ENCODE results near the gene DRP2. TPM values are rescaled to one million over a fixed set of nuclear protein-coding genes. Genes with fewer than 3 reads are reported as not detected.

Gene DRP2
- total RNA-seq, 1 donor from 2014 or later, result 1.6 TPM

DNA sequence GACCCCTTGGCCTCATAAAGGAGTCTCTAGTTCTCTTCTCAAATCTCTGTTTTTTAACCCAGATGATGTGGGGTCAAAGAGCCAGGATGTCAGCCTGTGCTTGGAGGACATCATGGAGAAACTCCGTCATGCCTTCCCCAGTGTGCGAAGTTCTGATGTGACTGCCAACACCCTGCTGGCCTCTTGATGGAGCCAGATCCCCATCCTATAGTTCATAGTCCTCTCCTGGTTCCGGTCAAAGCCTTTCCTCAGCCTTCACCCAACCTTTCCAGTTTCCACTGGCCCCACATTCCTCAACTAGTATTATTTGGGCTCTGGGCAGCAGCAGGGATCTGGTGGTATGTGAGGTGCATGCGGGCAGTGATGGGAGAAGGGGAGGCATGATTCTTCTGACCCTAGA, 40.8 kb downstream of the DRP2 start:
- peak; percentile 22 for DNase-seq (ENCODE audit: low spot score)
- TF ChIP-seq, protein P1, sequence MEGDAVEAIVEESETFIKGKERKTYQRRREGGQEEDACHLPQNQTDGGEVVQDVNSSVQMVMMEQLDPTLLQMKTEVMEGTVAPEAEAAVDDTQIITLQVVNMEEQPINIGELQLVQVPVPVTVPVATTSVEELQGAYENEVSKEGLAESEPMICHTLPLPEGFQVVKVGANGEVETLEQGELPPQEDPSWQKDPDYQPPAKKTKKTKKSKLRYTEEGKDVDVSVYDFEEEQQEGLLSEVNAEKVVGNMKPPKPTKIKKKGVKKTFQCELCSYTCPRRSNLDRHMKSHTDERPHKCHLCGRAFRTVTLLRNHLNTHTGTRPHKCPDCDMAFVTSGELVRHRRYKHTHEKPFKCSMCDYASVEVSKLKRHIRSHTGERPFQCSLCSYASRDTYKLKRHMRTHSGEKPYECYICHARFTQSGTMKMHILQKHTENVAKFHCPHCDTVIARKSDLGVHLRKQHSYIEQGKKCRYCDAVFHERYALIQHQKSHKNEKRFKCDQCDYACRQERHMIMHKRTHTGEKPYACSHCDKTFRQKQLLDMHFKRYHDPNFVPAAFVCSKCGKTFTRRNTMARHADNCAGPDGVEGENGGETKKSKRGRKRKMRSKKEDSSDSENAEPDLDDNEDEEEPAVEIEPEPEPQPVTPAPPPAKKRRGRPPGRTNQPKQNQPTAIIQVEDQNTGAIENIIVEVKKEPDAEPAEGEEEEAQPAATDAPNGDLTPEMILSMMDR (IDR thresholded peaks at IDR 0.05; ENCODE audit: unreplicated experiment), result no peak
- Mint-ChIP-seq H3K27ac (ENCODE audit: unreplicated experiment) (no peak overlapping the region), H3K27me3 (ENCODE audit: unreplicated experiment) (peaks cover 4% of the 10 kb centered on the region), H3K4me3 (ENCODE audit: unreplicated experiment) (no peak overlapping the region), H3K36me3 (ENCODE audit: low read depth, unreplicated experiment) (no peaks in the 10 kb centered on the region), H3K4me1 (ENCODE audit: unreplicated experiment) (peaks cover 23% of the 10 kb centered on the region), H3K9me3 (ENCODE audit: unreplicated experiment) (no peaks in the 10 kb centered on the region)

DNA sequence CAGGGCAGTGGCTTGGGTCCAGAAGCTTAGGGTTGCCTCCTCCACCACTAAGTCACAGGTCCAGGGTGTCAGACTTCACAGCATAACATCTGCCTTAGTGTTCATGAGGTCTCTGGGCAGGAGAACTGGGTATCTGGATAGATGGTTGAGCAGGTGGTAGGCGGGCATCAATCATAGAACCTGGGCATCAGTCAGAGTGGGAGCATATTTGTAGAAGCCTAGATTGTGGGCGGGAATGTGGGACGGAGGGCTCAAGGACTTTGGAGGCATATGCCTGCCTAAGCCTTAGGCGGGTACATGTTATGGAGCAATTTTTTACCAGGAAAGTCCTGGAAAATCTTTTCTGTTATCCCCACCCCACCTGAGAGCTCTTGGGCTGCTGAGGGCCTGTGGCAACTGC, 43.0 kb downstream of the DRP2 start:
- peak overlapping the region; percentile 42 for H3K27ac Mint-ChIP-seq (ENCODE audit: unreplicated experiment)
- peaks cover 20% of the 10 kb centered on the region for H3K4me1 Mint-ChIP-seq (ENCODE audit: unreplicated experiment)
- DNase-seq (ENCODE audit: low spot score), result no peak
- H3K9me3 Mint-ChIP-seq (ENCODE audit: unreplicated experiment), result no peaks in the 10 kb centered on the region
- H3K36me3 Mint-ChIP-seq (ENCODE audit: low read depth, unreplicated experiment), result no peaks in the 10 kb centered on the region
- TF ChIP-seq, protein P1 (IDR thresholded peaks at IDR 0.05; ENCODE audit: unreplicated experiment), result no peak
- H3K4me3 Mint-ChIP-seq (ENCODE audit: unreplicated experiment), result no peak overlapping the region
- peaks cover 4% of the 10 kb centered on the region for H3K27me3 Mint-ChIP-seq (ENCODE audit: unreplicated experiment)

DNA sequence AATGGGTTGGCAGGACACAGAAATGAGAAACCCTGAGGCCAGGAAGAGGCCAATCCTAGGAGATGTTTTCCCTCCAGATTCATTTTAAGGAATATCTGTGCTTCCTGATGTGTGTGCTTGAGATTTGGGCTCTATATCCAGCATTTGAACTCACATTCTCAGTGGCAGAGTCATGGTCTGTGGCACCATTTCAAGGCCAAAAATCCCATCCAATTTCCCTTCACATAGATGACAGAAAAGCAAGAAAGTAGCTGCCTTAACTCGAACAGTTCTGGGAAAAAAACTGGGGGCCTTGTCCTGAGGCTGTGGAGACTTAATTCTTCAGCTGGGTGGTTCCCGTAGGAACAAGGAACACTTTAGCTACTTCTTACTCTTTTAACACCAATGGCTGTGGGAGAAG, 44.2 kb downstream of the DRP2 start:
- peaks cover 4% of the 10 kb centered on the region for H3K27me3 Mint-ChIP-seq (ENCODE audit: unreplicated experiment)
- peaks cover 17% of the 10 kb centered on the region for H3K4me1 Mint-ChIP-seq (ENCODE audit: unreplicated experiment)
- H3K36me3 Mint-ChIP-seq (ENCODE audit: low read depth, unreplicated experiment), result no peaks in the 10 kb centered on the region
- DNase-seq (ENCODE audit: low spot score), result no peak
- H3K27ac Mint-ChIP-seq (ENCODE audit: unreplicated experiment), result no peak overlapping the region
- TF ChIP-seq, protein P1 (IDR thresholded peaks at IDR 0.05; ENCODE audit: unreplicated experiment), result no peak
- no peak overlapping the region for H3K4me3 Mint-ChIP-seq (ENCODE audit: unreplicated experiment)
- no peaks in the 10 kb centered on the region for H3K9me3 Mint-ChIP-seq (ENCODE audit: unreplicated experiment)

DNA sequence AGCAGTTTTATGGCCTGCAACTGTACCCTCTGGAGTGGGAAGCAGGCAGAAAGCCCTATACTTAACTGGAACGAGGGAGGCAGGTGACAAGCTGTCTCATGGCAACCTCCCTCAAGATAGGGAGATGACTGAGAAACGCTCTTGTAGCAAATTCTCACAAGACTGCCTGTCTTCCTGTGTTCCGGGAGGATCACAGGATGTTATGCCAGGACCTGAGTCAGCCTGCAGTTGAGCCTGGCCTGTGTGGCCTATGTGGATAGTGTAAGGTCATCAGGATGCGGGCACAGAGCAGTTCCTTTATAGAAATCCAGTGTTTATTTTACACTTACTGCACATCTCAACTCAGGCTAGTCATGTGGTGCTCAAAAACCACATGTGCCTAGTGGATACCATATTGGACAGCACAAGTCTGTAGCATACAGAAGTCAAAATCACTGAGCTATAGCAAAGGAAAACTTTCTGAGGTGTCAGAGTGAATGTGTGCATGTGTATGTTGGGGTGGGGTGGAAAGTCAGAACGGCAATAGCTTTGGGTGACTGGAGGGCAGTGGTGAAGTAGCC, 46.4 kb downstream of the DRP2 start:
- no peak for DNase-seq (ENCODE audit: low spot score)

DNA sequence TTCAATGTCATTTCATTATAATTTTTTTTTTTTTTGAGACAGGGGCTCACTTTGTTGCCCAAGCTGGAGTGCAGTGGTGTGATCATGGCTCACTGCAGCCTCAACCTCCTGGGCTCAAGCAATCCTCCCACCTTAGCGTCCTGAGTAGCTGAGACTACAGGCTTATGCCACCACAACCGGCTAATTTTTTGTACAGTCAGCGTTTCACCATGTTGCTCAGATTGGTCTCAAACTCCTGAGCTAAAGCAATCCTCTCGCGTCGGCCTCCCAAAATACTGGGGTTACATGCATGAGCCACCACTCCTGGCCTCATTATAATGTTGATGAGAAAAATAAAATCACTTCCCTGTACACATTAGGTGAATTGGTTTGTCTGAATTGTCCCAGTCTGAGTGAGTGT, 54.6 kb downstream of the DRP2 start:
- Mint-ChIP-seq H3K4me3 (ENCODE audit: unreplicated experiment) (no peak overlapping the region), H3K4me1 (ENCODE audit: unreplicated experiment) (no peaks in the 10 kb centered on the region), H3K27me3 (ENCODE audit: unreplicated experiment) (peaks cover 2% of the 10 kb centered on the region), H3K9me3 (ENCODE audit: unreplicated experiment) (no peaks in the 10 kb centered on the region), H3K36me3 (ENCODE audit: low read depth, unreplicated experiment) (no peaks in the 10 kb centered on the region), H3K27ac (ENCODE audit: unreplicated experiment) (no peak overlapping the region)
- no peak for DNase-seq (ENCODE audit: low spot score)
- TF ChIP-seq, protein P1 (IDR thresholded peaks at IDR 0.05; ENCODE audit: unreplicated experiment), result no peak

More for the DNA sequence above, 46.4 kb downstream of the DRP2 start:
- TF ChIP-seq, protein P1 (IDR thresholded peaks at IDR 0.05; ENCODE audit: unreplicated experiment), result no peak
- no peak overlapping the region for H3K4me3 Mint-ChIP-seq (ENCODE audit: unreplicated experiment)
- peak overlapping the region; percentile 88 for H3K27ac Mint-ChIP-seq (ENCODE audit: unreplicated experiment)
- H3K36me3 Mint-ChIP-seq (ENCODE audit: low read depth, unreplicated experiment), result no peaks in the 10 kb centered on the region
- H3K9me3 Mint-ChIP-seq (ENCODE audit: unreplicated experiment), result no peaks in the 10 kb centered on the region
- H3K27me3 Mint-ChIP-seq (ENCODE audit: unreplicated experiment), result peaks cover 6% of the 10 kb centered on the region
- peaks cover 10% of the 10 kb centered on the region for H3K4me1 Mint-ChIP-seq (ENCODE audit: unreplicated experiment)

Measured in endothelial cell (in vitro differentiated cells).